Panc1 (cell line): Measurements from ENCODE around the gene IFNG-AS1. TPM values are rescaled to one million over a fixed set of nuclear protein-coding genes. Genes with fewer than 3 reads are reported as not detected.

Experiments
- ATAC-seq: fragments of 200-7000 bp; cut with Tn5 transposase; 2 replicates; pipeline ENCODE4 v1.9.1; 2020; ENCODE audit warnings: mild to moderate bottlenecking, moderate library complexity
- BruUV-seq: library from RNA; stranded (reverse); fragments of 400-500 nt; replicated peaks from 2 replicates; lab custom pipeline; 2021; lab: Mats Ljungman, UMichigan
- CTCF ChIA-PET: fragments of 300-600 bp; sonication (Branson Sonifier 250); formaldehyde crosslinking; loops from one replicate; lab custom pipeline; 2022; ENCODE audit warnings: antibody characterized with exemption; lab: Charles Lee
- POLR2A ChIA-PET: fragments of 300-600 bp; sonication (Branson Sonifier 250); formaldehyde crosslinking; loops from one replicate; lab custom pipeline; 2022; ENCODE audit warnings: antibody characterized with exemption; lab: Charles Lee
- DNase-seq: peaks from one replicate; pipeline ENCODE4 v3.0.0-alpha.2; 2010; ENCODE audit warnings: low read depth, low spot score
- H3K27ac ChIP-seq: 2 replicates; pipeline ENCODE4 v1.5.1; 2011; ENCODE audit warnings: mild to moderate bottlenecking, low read length, inconsistent platforms
- H3K27me3 ChIP-seq: fragments of 200-500 bp; sonication (Bioruptor generic); 2 replicates; pipeline ENCODE4 v1.6.0; 2014; ENCODE audit warnings: low read length, inconsistent platforms; ENCODE audit not compliant: control insufficient read depth, insufficient read depth
- H3K36me3 ChIP-seq: fragments of 200-500 bp; sonication (Bioruptor generic); 2 replicates; pipeline ENCODE4 v1.5.1; 2014; ENCODE audit warnings: inconsistent platforms, mild to moderate bottlenecking, low read length, moderate library complexity; ENCODE audit not compliant: control insufficient read depth, insufficient read depth
- H3K4me1 ChIP-seq: 2 replicates; pipeline ENCODE4 v1.5.1; 2011; ENCODE audit warnings: inconsistent platforms, mild to moderate bottlenecking, low read length, moderate library complexity; ENCODE audit not compliant: control insufficient read depth, insufficient read depth
- H3K4me3 ChIP-seq, 2 experiments: 2 replicates each; pipeline ENCODE4 v1.5.1; 2011 to 2012; ENCODE audit warnings: low read depth in 2 of 2, low read length in 2 of 2, mild to moderate bottlenecking in 2 of 2, inconsistent platforms in 1 of 2, moderate library complexity in 1 of 2
- H3K9me3 ChIP-seq: fragments of 200-500 bp; sonication (Bioruptor generic); 2 replicates; pipeline ENCODE4 v1.5.1; 2014; ENCODE audit warnings: low read depth, mild to moderate bottlenecking, inconsistent platforms, low read length, moderate library complexity; ENCODE audit not compliant: control insufficient read depth, insufficient read depth
- POLR2AphosphoS5 ChIP-seq: IDR thresholded peaks from 2 replicates; pipeline ENCODE4 v1.6.1; 2012; ENCODE audit warnings: mild to moderate bottlenecking, low read depth, low read length, moderate library complexity
- REST ChIP-seq, 2 experiments: IDR thresholded peaks; 2 replicates each; pipeline ENCODE4 v1.6.1; 2011 to 2012; ENCODE audit warnings: low read depth in 2 of 2, control low read depth in 1 of 2, low read length in 1 of 2, mild to moderate bottlenecking in 1 of 2, moderate library complexity in 1 of 2; ENCODE audit not compliant: insufficient read depth in 1 of 2
- SIN3A ChIP-seq: IDR thresholded peaks from 2 replicates; pipeline ENCODE4 v1.6.1; 2012; ENCODE audit warnings: low read depth, mild to moderate bottlenecking, low read length, moderate library complexity, borderline replicate concordance; ENCODE audit not compliant: insufficient read depth
- TCF7L2 ChIP-seq: IDR thresholded peaks from 2 replicates; pipeline ENCODE4 v1.6.1; 2011; ENCODE audit warnings: mild to moderate bottlenecking, low read depth, low read length, inconsistent platforms
- in situ Hi-C: cut with HindIII; loops from 2 replicates; pipeline ENCODE4 v1.10.0; 2016; ENCODE audit warnings: low sequenced_read_pairs, low pct_unique_long_range_greater_than_20kb
- intact Hi-C: fragments of 100-400 bp; cut with micrococcal nuclease; formaldehyde crosslinking; loops from one replicate; pipeline ENCODE4 v1.10.0; 2022; ENCODE audit not compliant: unreplicated experiment
- total RNA-seq: library from RNA; stranded (reverse); gene quantifications from one replicate; pipeline ENCODE4 v1.2.1, GENCODE V29; 2021; ENCODE audit not compliant: unreplicated experiment
- TF ChIP-seq, protein P1 (sequence below): fragments of 450-650 bp; IDR thresholded peaks from 2 replicates; pipeline ENCODE4 v1.5.1; 2017; ENCODE audit warnings: mild to moderate bottlenecking

IFNG-AS1 gene
- total RNA-seq, 1 experiment from 2014 or later, result not detected

DNA sequence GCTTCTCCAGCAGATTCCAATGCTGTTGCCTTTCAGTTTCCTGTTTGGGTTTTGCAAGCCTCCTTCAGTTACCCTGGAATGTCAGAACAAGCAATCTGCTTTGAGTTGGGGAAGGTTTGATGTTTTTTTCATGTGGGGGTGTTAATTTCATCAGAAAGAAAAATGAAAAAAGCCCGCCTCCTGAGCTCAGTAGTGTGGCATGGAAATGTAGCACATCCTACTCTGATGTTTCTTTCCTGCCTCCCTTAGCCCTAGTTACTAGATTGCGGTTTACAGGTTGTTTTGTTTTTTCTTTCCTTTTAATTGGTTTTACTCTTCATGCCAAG lies 22.6 kb downstream of the IFNG-AS1 start:
- no TSS peak for BruUV-seq
- Histone ChIP-seq H3K4me3 (no peak overlapping the region), H3K4me1 (no peaks in the 10 kb centered on the region), H3K27me3 (no peaks in the 10 kb centered on the region), H3K36me3 (no peaks in the 10 kb centered on the region), H3K9me3 (no peaks in the 10 kb centered on the region), H3K27ac (no peak overlapping the region)
- intact Hi-C loops, result no loop called here
- in situ Hi-C loops, result no loop called here
- DNase-seq, result no peak
- no peak for TF ChIP-seq TCF7L2
- TF ChIP-seq, protein P1, sequence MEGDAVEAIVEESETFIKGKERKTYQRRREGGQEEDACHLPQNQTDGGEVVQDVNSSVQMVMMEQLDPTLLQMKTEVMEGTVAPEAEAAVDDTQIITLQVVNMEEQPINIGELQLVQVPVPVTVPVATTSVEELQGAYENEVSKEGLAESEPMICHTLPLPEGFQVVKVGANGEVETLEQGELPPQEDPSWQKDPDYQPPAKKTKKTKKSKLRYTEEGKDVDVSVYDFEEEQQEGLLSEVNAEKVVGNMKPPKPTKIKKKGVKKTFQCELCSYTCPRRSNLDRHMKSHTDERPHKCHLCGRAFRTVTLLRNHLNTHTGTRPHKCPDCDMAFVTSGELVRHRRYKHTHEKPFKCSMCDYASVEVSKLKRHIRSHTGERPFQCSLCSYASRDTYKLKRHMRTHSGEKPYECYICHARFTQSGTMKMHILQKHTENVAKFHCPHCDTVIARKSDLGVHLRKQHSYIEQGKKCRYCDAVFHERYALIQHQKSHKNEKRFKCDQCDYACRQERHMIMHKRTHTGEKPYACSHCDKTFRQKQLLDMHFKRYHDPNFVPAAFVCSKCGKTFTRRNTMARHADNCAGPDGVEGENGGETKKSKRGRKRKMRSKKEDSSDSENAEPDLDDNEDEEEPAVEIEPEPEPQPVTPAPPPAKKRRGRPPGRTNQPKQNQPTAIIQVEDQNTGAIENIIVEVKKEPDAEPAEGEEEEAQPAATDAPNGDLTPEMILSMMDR, result no peak
- TF ChIP-seq REST (IDR thresholded peaks at IDR 0.05; ENCODE audit: insufficient read depth in 1 of 2, low read depth in 2 of 2, low read length in 1 of 2), result no peak
- TF ChIP-seq POLR2AphosphoS5, result no peak
- no peak for TF ChIP-seq SIN3A
- ChIA-PET POLR2A (no interaction called here), CTCF (no interaction called here)
- ATAC-seq, result no peak

DNA sequence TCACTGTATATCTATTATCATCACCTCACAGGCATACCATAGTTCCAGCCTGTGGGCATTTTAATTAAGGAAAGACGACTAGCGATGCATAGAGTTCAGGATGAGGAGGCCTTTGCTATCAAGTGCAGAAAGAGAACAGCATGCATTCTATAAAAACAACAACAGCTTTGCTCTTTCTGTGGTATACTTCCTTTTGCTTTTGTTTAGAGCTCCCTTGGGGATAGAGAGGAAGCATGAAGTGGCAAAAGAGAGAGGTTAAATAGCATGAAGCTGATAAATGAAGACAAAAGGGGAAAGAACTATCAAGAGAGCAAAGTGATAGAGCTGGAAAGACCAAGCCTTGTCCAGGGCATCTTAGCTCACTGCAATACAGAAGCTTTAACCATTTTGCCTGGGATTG lies 23.5 kb downstream of the IFNG-AS1 start:
- POLR2A ChIA-PET, result no interaction called here
- BruUV-seq, result no TSS peak
- CTCF ChIA-PET, result no interaction called here
- DNase-seq (no peak), ATAC-seq (no peak)
- Histone ChIP-seq H3K36me3 (no peaks in the 10 kb centered on the region), H3K9me3 (no peaks in the 10 kb centered on the region), H3K4me1 (no peaks in the 10 kb centered on the region), H3K27ac (no peak overlapping the region), H3K27me3 (no peaks in the 10 kb centered on the region; the same call in 1 of the 2 replicates), H3K4me3 (no peak overlapping the region)
- intact Hi-C loops (no loop called here), in situ Hi-C loops (no loop called here)
- TF ChIP-seq REST (IDR thresholded peaks at IDR 0.05; ENCODE audit: insufficient read depth in 1 of 2, low read depth in 2 of 2, low read length in 1 of 2), result no peak
- no peak for TF ChIP-seq TCF7L2
- TF ChIP-seq SIN3A, result no peak
- TF ChIP-seq, protein P1, result no peak
- TF ChIP-seq POLR2AphosphoS5, result no peak
